Tibial nerve (tissue), 4 donors: ENCODE data around the gene AUTS2. TPM values are rescaled to one million over a fixed set of nuclear protein-coding genes. Genes with fewer than 3 reads are reported as not detected.
"Not testable (repeated sequence)": the region's sequence is repeated elsewhere in the genome, so short reads cannot be mapped to it uniquely, and the experiment has no call there.

Experiments
- DNase-seq, 2 donors: peaks; one replicate each; pipeline ENCODE4 v3.0.0-alpha.2; 2019; ENCODE audit warnings: low spot score in 2 of 2
- H3K27ac ChIP-seq, 4 donors: fragments of 200-600 bp; sonication (generic) in 3 of 4; one replicate each; pipeline ENCODE4 v1.5.1; 2017 to 2019; ENCODE audit warnings: mild to moderate bottlenecking in 1 of 4
- H3K27me3 ChIP-seq, 2 donors: fragments of 200-600 bp; sonication (generic) in 1 of 2; one replicate each; pipeline versions ENCODE4 v1.5.1 to v1.6.0; 2017 to 2019
- H3K36me3 ChIP-seq, 3 donors: fragments of 200-600 bp; sonication (generic); one replicate each; pipeline ENCODE4 v1.5.1; 2018 to 2019
- H3K4me1 ChIP-seq, 4 donors: fragments of 200-600 bp; sonication (generic) in 3 of 4; one replicate each; pipeline ENCODE4 v1.5.1; 2017 to 2019
- H3K4me3 ChIP-seq, 4 donors: fragments of 200-600 bp; sonication (generic) in 3 of 4; one replicate each; pipeline ENCODE4 v1.5.1; 2017 to 2019; ENCODE audit warnings: mild to moderate bottlenecking in 1 of 4, moderate library complexity in 1 of 4
- H3K9me3 ChIP-seq, 4 donors: fragments of 200-600 bp; sonication (generic) in 3 of 4; one replicate each; pipeline ENCODE4 v1.5.1; 2017 to 2019
- CTCF ChIP-seq, 5 experiments: fragments of 200-600 bp in 3 of 5; fragments of 450-650 bp in 2 of 5; sonication (generic) in 3 of 5; IDR thresholded peaks; one replicate each; pipeline ENCODE4 v1.5.1; 2016 to 2019; ENCODE audit warnings: antibody characterized with exemption in 5 of 5, mild to moderate bottlenecking in 3 of 5, moderate library complexity in 2 of 5
- EP300 ChIP-seq, 2 donors: sonication (generic); formaldehyde crosslinking; IDR thresholded peaks; one replicate each; pipeline ENCODE4 v1.6.1; 2017; ENCODE audit warnings: antibody characterized with exemption in 2 of 2, mild to moderate bottlenecking in 1 of 2
- POLR2A ChIP-seq, 2 donors: fragments of 450-650 bp; IDR thresholded peaks; one replicate each; pipeline ENCODE4 v1.6.1; 2017; ENCODE audit warnings: antibody characterized with exemption in 2 of 2, mild to moderate bottlenecking in 2 of 2, moderate library complexity in 2 of 2
- WGBS, 2 donors: methylation state at CpG; one replicate each; pipeline ENCODE4 v1.1.5; 2018; 5-methylcytosine and 5-hydroxymethylcytosine counted together
- total RNA-seq, 4 donors: library from RNA; depleted of rRNA; stranded (reverse); fragments of >200 nt; gene quantifications; one replicate each; pipeline ENCODE4 v1.1.0, GENCODE V29; 2016

The AUTS2 gene
- total RNA-seq, 4 donors from 2014 or later, result 56.6 to 87.9 (median 71.6) TPM

- Histone ChIP-seq H3K27me3 (no peaks in the 10 kb centered on the region), H3K4me1 (no peaks in the 10 kb centered on the region), H3K27ac (no peak overlapping the region), H3K9me3 (peaks cover 0 to 5% (median 0%) of the 10 kb centered on the region in 4 donors), H3K4me3 (no peak overlapping the region), H3K36me3 (no peaks in the 10 kb centered on the region)
- no peak for DNase-seq
- TF ChIP-seq CTCF (IDR thresholded peaks at IDR 0.05) (no peak), EP300 (IDR thresholded peaks at IDR 0.05) (no peak), POLR2A (IDR thresholded peaks at IDR 0.05) (no peak)
- WGBS, 2 donors, result 61 to 68% methylated on average over 8 of the region's 8 CpGs
These were observed 1047.0 kb downstream of the AUTS2 start for GRCh38 chr7:70645279-70645678.

GRCh38 chr7:70645876-70646351 is 1047.6 kb downstream of the AUTS2 start:
- H3K4me1 ChIP-seq, result no peaks in the 10 kb centered on the region
- TF ChIP-seq CTCF (IDR thresholded peaks at IDR 0.05) (no peak), EP300 (IDR thresholded peaks at IDR 0.05) (no peak), POLR2A (IDR thresholded peaks at IDR 0.05) (no peak)
- DNase-seq, result no peak
- no peak overlapping the region for H3K4me3 ChIP-seq
- no peaks in the 10 kb centered on the region for H3K27me3 ChIP-seq
- WGBS, 2 donors, result 87 to 92% methylated on average over 10 of the region's 10 CpGs
- H3K36me3 ChIP-seq, result no peaks in the 10 kb centered on the region
- peaks cover 0 to 5% (median 0%) of the 10 kb centered on the region in 4 donors for H3K9me3 ChIP-seq
- no peak overlapping the region for H3K27ac ChIP-seq

GRCh38 chr7:70646536-70647248 is 1048.4 kb downstream of the AUTS2 start:
- no peak overlapping the region for H3K27ac ChIP-seq
- no peak overlapping the region for H3K4me3 ChIP-seq
- no peaks in the 10 kb centered on the region for H3K36me3 ChIP-seq
- H3K9me3 ChIP-seq, result peaks cover 0 to 3% (median 0%) of the 10 kb centered on the region in 4 donors
- H3K4me1 ChIP-seq, result no peaks in the 10 kb centered on the region
- TF ChIP-seq CTCF (IDR thresholded peaks at IDR 0.05), result no peak
- no peak for TF ChIP-seq EP300 (IDR thresholded peaks at IDR 0.05)
- no peak for TF ChIP-seq POLR2A (IDR thresholded peaks at IDR 0.05)
- WGBS, 2 donors, result 90 to 97% methylated on average over 13 to 14 of the region's 14 CpGs
- H3K27me3 ChIP-seq, result no peaks in the 10 kb centered on the region
- no peak for DNase-seq

- Histone ChIP-seq H3K27me3 (no peaks in the 10 kb centered on the region), H3K36me3 (no peaks in the 10 kb centered on the region), H3K27ac (no peak overlapping the region), H3K4me1 (no peaks in the 10 kb centered on the region), H3K9me3 (no peaks in the 10 kb centered on the region), H3K4me3 (no peak overlapping the region)
- DNase-seq, result no peak
- WGBS, 2 donors, result 91 to 93% methylated on average over 9 of the region's 9 CpGs
- no peak for TF ChIP-seq EP300 (IDR thresholded peaks at IDR 0.05)
- TF ChIP-seq POLR2A (IDR thresholded peaks at IDR 0.05), result no peak
These were observed 1049.7 kb downstream of the AUTS2 start for GRCh38 chr7:70647801-70648498.

GRCh38 chr7:70648499-70648861 is 1050.2 kb downstream of the AUTS2 start:
- H3K36me3 ChIP-seq, H3K4me1 ChIP-seq, H3K27ac ChIP-seq, H3K27me3 ChIP-seq, DNase-seq, H3K9me3 ChIP-seq, H3K4me3 ChIP-seq: not testable (repeated sequence)
- WGBS, 2 donors, result 91 to 94% methylated on average over 7 of the region's 7 CpGs

- TF ChIP-seq POLR2A (IDR thresholded peaks at IDR 0.05) (no peak), CTCF (IDR thresholded peaks at IDR 0.05) (no peak), EP300 (IDR thresholded peaks at IDR 0.05) (no peak)
- Histone ChIP-seq H3K27me3 (no peaks in the 10 kb centered on the region), H3K27ac (no peak overlapping the region)
These were observed 1051.0 kb downstream of the AUTS2 start for GRCh38 chr7:70649323-70649722.

More at GRCh38 chr7:70649323-70649722, 1051.0 kb downstream of the AUTS2 start:
- H3K4me1 ChIP-seq, result no peaks in the 10 kb centered on the region
- H3K36me3 ChIP-seq, result no peaks in the 10 kb centered on the region
- no peak overlapping the region for H3K4me3 ChIP-seq
- DNase-seq, result no peak
- WGBS, 2 donors, result 94 to 96% methylated on average over 5 of the region's 5 CpGs
- no peaks in the 10 kb centered on the region for H3K9me3 ChIP-seq
